GM15510 (cell line): ENCODE results near the gene EEFSEC.

Source experiments
- POLR2A ChIP-seq: IDR thresholded peaks from 3 replicates; pipeline ENCODE4 v1.6.1; 2011; ENCODE audit warnings: borderline replicate concordance; ENCODE audit not compliant: insufficient read length; ENCODE audit errors: extremely low read depth

The EEFSEC gene

GRCh38 chr3:128232376-128233178 is 79.3 kb downstream of the EEFSEC start:
- TF ChIP-seq POLR2A = no peak

GRCh38 chr3:128235207-128235926 is 82.1 kb downstream of the EEFSEC start:
- no peak for TF ChIP-seq POLR2A

- no peak for TF ChIP-seq POLR2A
These were observed 83.4 kb downstream of the EEFSEC start for GRCh38 chr3:128236657-128237056.

GRCh38 chr3:128237348-128238183 is 84.3 kb downstream of the EEFSEC start:
- no peak for TF ChIP-seq POLR2A

- no peak for TF ChIP-seq POLR2A
These were observed 84.9 kb downstream of the EEFSEC start for GRCh38 chr3:128238184-128238489.

- no peak for TF ChIP-seq POLR2A
These were observed 86.0 kb downstream of the EEFSEC start for GRCh38 chr3:128239304-128239703.

- TF ChIP-seq POLR2A = no peak
These were observed 87.0 kb downstream of the EEFSEC start for GRCh38 chr3:128240232-128240631.

GRCh38 chr3:128241741-128242140 is 88.5 kb downstream of the EEFSEC start:
- TF ChIP-seq POLR2A = no peak

- no peak for TF ChIP-seq POLR2A
These were observed 89.7 kb downstream of the EEFSEC start for GRCh38 chr3:128242818-128243601.

- no peak for TF ChIP-seq POLR2A
These were observed 90.6 kb downstream of the EEFSEC start for GRCh38 chr3:128243602-128244504.

- TF ChIP-seq POLR2A = no peak
These were observed 92.2 kb downstream of the EEFSEC start for GRCh38 chr3:128245460-128245859.

GRCh38 chr3:128247666-128248409 is 94.6 kb downstream of the EEFSEC start:
- no peak for TF ChIP-seq POLR2A

- no peak for TF ChIP-seq POLR2A
These were observed 98.8 kb downstream of the EEFSEC start for GRCh38 chr3:128252083-128252482.
